GM20000 (cell line): ENCODE measurements around the gene KCNK10.

Experiments
- DNase-seq: peaks from one replicate; pipeline ENCODE4 v3.0.0; 2012; ENCODE audit warnings: low spot score
- TF ChIP-seq, protein P1 (sequence below): IDR thresholded peaks from 2 replicates; pipeline ENCODE4 v1.5.1; 2012; ENCODE audit warnings: mild to moderate bottlenecking, control low read depth; ENCODE audit errors: extremely low read depth, missing control alignments

KCNK10 gene, protein sequence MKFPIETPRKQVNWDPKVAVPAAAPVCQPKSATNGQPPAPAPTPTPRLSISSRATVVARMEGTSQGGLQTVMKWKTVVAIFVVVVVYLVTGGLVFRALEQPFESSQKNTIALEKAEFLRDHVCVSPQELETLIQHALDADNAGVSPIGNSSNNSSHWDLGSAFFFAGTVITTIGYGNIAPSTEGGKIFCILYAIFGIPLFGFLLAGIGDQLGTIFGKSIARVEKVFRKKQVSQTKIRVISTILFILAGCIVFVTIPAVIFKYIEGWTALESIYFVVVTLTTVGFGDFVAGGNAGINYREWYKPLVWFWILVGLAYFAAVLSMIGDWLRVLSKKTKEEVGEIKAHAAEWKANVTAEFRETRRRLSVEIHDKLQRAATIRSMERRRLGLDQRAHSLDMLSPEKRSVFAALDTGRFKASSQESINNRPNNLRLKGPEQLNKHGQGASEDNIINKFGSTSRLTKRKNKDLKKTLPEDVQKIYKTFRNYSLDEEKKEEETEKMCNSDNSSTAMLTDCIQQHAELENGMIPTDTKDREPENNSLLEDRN

DNA sequence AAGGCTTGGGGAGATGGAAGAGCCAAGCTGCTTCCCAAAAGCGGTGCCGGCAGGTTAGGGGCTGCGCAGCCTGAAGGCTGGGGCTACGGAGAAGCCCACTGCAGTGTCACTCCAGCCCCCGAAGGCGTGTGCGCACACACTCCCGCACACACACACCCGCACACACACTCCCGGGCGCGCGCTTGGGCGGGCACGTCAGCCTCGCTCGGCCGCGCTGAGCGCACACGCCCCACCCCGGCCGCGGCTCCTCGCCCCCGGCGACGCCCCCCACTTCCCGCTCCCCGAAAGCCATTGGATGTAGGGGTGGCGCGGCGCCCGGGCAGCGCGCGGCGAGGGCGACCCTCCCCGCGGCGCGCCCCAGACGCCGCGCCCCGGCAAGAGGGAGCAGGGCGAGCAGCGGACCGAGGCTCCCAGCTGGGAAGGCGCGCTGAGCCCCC is at the start of gene KCNK10:
KCNK10 (minus strand) TSS at position 184 of the 437 bp plus-strand sequence. CDS start 471 bp downstream, outside the sequence.
- no peak for DNase-seq

DNA sequence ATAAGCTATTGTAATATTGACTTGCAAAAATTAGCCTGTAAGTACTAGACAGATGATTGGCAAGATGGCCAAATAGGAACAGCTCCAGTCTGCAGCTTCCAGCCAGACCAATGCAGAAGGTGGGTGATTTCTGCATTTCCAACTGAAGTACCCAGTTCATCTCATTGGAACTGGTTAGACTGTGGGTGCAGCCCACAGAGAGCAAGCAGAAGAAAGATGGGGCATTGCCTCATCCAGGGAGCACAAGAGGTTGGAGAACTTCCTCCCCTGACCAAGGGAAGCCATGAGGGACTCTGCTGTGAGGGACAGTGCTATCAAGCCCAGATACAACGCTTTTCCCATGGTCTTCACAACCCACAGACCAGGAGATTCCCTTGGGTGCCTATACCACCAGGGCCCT is 46.4 kb upstream of the KCNK10 start:
- DNase-seq: no peak
- TF ChIP-seq, protein P1, sequence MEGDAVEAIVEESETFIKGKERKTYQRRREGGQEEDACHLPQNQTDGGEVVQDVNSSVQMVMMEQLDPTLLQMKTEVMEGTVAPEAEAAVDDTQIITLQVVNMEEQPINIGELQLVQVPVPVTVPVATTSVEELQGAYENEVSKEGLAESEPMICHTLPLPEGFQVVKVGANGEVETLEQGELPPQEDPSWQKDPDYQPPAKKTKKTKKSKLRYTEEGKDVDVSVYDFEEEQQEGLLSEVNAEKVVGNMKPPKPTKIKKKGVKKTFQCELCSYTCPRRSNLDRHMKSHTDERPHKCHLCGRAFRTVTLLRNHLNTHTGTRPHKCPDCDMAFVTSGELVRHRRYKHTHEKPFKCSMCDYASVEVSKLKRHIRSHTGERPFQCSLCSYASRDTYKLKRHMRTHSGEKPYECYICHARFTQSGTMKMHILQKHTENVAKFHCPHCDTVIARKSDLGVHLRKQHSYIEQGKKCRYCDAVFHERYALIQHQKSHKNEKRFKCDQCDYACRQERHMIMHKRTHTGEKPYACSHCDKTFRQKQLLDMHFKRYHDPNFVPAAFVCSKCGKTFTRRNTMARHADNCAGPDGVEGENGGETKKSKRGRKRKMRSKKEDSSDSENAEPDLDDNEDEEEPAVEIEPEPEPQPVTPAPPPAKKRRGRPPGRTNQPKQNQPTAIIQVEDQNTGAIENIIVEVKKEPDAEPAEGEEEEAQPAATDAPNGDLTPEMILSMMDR: no peak

More for the DNA sequence above, at the start of gene KCNK10:
- TF ChIP-seq, protein P1: no peak

DNA sequence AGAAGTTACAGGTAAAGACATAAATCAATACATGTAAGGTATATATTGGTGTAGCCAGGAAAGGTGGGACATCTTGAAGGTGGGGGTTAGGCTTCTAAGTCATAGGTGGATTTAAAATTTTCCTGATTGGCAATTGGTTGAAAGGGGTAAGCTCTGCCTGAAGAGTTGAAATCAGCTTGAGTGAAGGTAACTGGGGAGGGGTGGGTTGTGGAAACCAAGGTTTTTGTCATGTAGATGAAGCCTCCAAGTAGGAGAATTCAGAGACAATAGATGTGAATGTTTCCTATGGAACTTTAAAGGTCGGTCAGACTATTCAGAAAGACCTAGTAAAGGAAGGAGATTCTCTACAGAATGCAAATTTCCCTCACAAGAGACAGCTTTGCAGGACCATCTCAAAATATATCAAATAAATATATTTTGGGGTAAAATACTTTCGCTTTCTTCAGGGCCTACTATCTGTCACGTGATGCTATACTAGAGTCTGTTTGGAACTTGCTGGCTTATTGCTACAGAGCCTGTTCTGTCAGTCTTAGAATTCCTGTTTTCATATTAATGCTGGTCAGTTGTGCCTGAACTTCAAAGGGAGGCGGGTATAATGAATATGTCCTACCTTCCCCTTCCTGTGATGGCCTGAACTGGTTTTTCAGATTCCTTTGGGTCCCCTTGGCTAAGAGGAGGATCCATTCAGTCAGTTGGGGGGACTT is 41.8 kb upstream of the KCNK10 start:
- TF ChIP-seq, protein P1: no peak
- DNase-seq: no peak

DNA sequence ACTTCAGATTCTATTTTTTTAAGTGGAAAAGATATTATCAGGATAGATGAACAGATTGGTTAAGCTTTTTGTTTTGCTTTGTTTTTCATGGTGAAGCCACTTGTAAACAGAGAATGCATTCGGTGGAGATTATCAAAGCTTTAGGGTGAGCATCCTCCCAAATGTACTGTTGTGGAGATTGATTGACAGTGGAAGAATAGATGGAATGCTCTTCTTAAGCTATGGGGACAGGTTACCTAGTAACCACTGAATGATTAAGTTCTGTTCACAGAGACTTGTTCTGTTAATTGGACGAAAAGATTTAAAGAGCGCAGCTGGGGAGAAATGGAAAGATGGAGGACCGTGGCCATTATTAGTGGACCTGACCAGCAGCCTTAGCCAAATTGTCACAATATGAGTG is 40.6 kb upstream of the KCNK10 start:
- no peak for DNase-seq
- TF ChIP-seq, protein P1: no peak

DNA sequence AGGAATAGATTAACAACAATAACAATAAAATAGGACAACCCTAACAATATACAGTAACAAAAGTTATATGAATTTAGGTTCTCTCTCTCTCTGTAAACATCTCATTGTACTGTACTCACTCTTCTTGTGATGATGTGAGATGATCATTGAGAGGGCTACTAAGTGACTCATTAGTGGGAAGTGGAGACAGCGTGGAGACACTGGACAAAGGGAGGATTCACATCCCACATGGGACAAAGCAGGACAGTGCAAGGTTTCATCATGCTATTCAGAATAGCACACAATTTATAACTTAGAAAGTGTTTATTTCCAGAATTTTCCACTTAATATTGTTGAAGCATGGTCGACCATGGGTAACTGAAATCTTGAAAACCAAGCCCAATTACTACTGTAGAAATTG is 36.4 kb upstream of the KCNK10 start:
- no peak for DNase-seq
- TF ChIP-seq, protein P1: no peak

DNA sequence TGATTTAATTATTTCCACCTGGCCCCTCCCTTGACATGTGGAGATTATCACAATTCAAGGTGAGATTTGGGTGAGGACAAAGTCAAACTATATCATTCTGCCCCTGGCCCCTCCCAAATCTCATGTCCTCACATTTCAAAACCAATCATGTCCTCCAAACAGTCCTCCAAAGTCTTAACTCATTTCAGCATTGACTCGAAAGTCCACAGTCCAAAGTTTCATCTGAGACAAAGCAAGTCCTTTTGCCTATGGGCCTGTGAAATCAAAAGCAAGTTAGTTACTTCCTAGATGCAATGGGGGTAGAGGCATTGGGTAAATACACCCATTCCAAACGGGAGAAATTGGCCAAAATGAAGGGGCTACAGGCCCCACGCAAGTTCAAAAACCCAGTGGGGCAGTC is 31.3 kb upstream of the KCNK10 start:
- no peak for DNase-seq
- TF ChIP-seq, protein P1: no peak

DNA sequence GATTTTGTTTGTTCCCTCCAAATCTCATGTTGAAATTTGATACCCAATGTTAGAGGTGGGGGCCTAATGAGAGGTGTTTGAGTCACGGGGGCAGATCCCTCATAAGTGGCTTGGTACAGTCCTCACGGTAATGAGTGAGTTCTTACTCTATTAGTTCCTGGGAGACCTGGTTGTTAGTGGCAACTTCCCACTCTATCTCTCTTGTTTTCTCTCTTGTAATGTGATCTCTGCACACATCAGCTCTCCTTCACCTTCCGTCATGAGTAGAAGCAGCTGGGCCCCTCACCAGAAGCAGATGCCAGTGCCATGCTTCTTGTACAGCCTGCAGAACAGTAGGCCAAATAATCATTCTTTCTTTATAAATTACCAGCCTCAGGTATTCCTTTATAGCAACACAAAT is 29.6 kb upstream of the KCNK10 start:
- DNase-seq: no peak
- TF ChIP-seq, protein P1: no peak
